Karpas-422 (cell line): ENCODE measurements around the gene PAXX. TPM values are rescaled to one million over a fixed set of nuclear protein-coding genes. Genes with fewer than 3 reads are reported as not detected.

ENCODE experiments used
- DNase-seq: peaks from one replicate; pipeline ENCODE4 v3.0.0-alpha.2; 2015
- H2AFZ ChIP-seq: fragments of 200-600 bp; sonication (generic); 2 replicates; pipeline ENCODE4 v1.6.1; 2014; ENCODE audit warnings: antibody characterized with exemption, low read length, mixed read lengths
- H3K27ac ChIP-seq: fragments of 200-600 bp; sonication (generic); 2 replicates; pipeline ENCODE4 v1.5.1; 2014; ENCODE audit warnings: mild to moderate bottlenecking, low read length, moderate library complexity
- H3K27me3 ChIP-seq: fragments of 200-600 bp; sonication (generic); 2 replicates; pipeline ENCODE4 v1.6.1; 2014; ENCODE audit warnings: low read length, mixed read lengths
- H3K36me3 ChIP-seq: fragments of 200-600 bp; sonication (generic); 2 replicates; pipeline ENCODE4 v1.6.1; 2014; ENCODE audit warnings: low read length, mixed read lengths; ENCODE audit not compliant: insufficient read depth
- H3K4me1 ChIP-seq: fragments of 200-600 bp; sonication (generic); 2 replicates; pipeline ENCODE4 v1.6.1; 2014; ENCODE audit warnings: mild to moderate bottlenecking, low read length, mixed read lengths
- H3K4me2 ChIP-seq: fragments of 200-600 bp; sonication (generic); 2 replicates; pipeline ENCODE4 v1.6.1; 2014; ENCODE audit warnings: low read length, low read depth, mild to moderate bottlenecking; ENCODE audit not compliant: poor library complexity, severe bottlenecking
- H3K4me3 ChIP-seq: fragments of 200-600 bp; sonication (generic); 2 replicates; pipeline ENCODE4 v1.5.1; 2014; ENCODE audit warnings: mild to moderate bottlenecking, antibody characterized with exemption, low read length, mixed read lengths
- H3K79me2 ChIP-seq: fragments of 200-600 bp; sonication (generic); 2 replicates; pipeline ENCODE4 v1.6.1; 2014; ENCODE audit warnings: mild to moderate bottlenecking, low read length, mixed read lengths
- H3K9ac ChIP-seq: fragments of 200-600 bp; sonication (generic); 2 replicates; pipeline ENCODE4 v1.6.0; 2014; ENCODE audit warnings: low read length
- H3K9me2 ChIP-seq: fragments of 200-600 bp; sonication (generic), shearing (Covaris generic); replicated peaks from 2 replicates; pipeline ENCODE4 v1.6.0; 2014; ENCODE audit warnings: mild to moderate bottlenecking, low read length, moderate library complexity; ENCODE audit not compliant: insufficient read depth
- H3K9me3 ChIP-seq: fragments of 300-700, 200-600 bp; sonication (generic); 2 replicates; pipeline ENCODE4 v1.6.1; 2014; ENCODE audit warnings: low read length, mixed read lengths
- H4K20me1 ChIP-seq: fragments of 200-600 bp; sonication (generic); 2 replicates; pipeline ENCODE4 v1.6.1; 2014; ENCODE audit warnings: mild to moderate bottlenecking, antibody characterized with exemption, low read length, low read depth; ENCODE audit not compliant: insufficient read depth
- total RNA-seq: library from RNA; depleted of rRNA; stranded (reverse); fragments of >200 nt; shearing (Covaris generic); gene quantifications from 2 replicates; pipeline ENCODE4 v1.2.3, GENCODE V29; 2014; ENCODE audit warnings: low replicate concordance

The PAXX gene
- total RNA-seq, 1 experiment from 2014 or later = 20.1 TPM

- Histone ChIP-seq H3K36me3 (no peaks in the 10 kb centered on the region), H3K4me3 (no peak overlapping the region), H3K9me3 (no peaks in the 10 kb centered on the region), H4K20me1 (0 out of 2 replicates have a peak, but pooled peaks cover 3% of the 10 kb centered on the region), H3K79me2 (no peaks in the 10 kb centered on the region), H3K27ac (no peak overlapping the region), H3K27me3 (no peaks in the 10 kb centered on the region), H3K4me1 (no peaks in the 10 kb centered on the region), H3K9me2 (no peaks in the 10 kb centered on the region), H3K4me2 (no peak overlapping the region), H3K9ac (no peak overlapping the region), H2AFZ (no peak overlapping the region)
- no peak for DNase-seq
Measured at GRCh38 chr9:136956604-136957003, 35.6 kb upstream of the PAXX start.

- Histone ChIP-seq H3K9me3 (no peaks in the 10 kb centered on the region), H3K9me2 (no peaks in the 10 kb centered on the region), H3K9ac (no peak overlapping the region), H3K4me1 (no peaks in the 10 kb centered on the region), H3K27ac (no peak overlapping the region), H3K27me3 (no peaks in the 10 kb centered on the region), H3K36me3 (no peaks in the 10 kb centered on the region), H4K20me1 (0 out of 2 replicates have a peak, but pooled peaks cover 3% of the 10 kb centered on the region), H3K4me2 (no peak overlapping the region), H2AFZ (no peak overlapping the region), H3K4me3 (no peak overlapping the region), H3K79me2 (no peaks in the 10 kb centered on the region)
- no peak for DNase-seq
Measured at GRCh38 chr9:136957461-136957860, 34.8 kb upstream of the PAXX start.

DNA sequence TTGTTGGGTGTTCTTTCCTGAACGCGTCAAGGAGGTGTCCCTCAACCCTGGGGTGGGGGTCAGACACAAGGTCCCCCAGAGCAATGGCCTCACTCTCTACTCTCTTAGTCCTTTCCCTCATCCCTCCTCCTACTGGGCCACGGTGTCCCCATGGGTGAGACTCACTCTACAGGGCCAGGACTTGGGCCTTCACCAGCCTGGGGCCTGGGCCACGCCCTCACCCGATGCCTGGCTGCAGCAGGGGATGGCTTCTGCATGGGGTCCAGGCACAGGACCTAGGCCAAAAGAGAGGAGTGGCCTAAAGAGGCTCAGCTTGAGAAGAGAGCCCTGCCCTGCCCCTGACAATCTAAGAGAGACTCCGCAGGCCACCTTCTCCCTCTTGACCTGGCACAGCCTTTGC lies 34.3 kb upstream of the PAXX start:
- Histone ChIP-seq H3K27me3 (no peaks in the 10 kb centered on the region), H3K4me2 (no peak overlapping the region), H3K9me2 (no peaks in the 10 kb centered on the region), H3K4me1 (no peaks in the 10 kb centered on the region), H3K9ac (no peak overlapping the region), H3K27ac (no peak overlapping the region), H3K36me3 (no peaks in the 10 kb centered on the region), H3K79me2 (no peaks in the 10 kb centered on the region), H4K20me1 (0 out of 2 replicates have a peak, but pooled peaks cover 3% of the 10 kb centered on the region), H2AFZ (no peak overlapping the region), H3K4me3 (no peak overlapping the region), H3K9me3 (no peaks in the 10 kb centered on the region)
- DNase-seq = no peak

GRCh38 chr9:136958473-136958872 lies 33.7 kb upstream of the PAXX start:
- Histone ChIP-seq H3K9me2 (no peaks in the 10 kb centered on the region), H2AFZ (no peak overlapping the region), H3K79me2 (no peaks in the 10 kb centered on the region), H4K20me1 (0 out of 2 replicates have a peak, but pooled peaks cover 3% of the 10 kb centered on the region), H3K4me1 (no peaks in the 10 kb centered on the region), H3K9me3 (no peaks in the 10 kb centered on the region), H3K4me2 (no peak overlapping the region), H3K9ac (no peak overlapping the region), H3K27me3 (no peaks in the 10 kb centered on the region), H3K36me3 (no peaks in the 10 kb centered on the region), H3K27ac (no peak overlapping the region), H3K4me3 (no peak overlapping the region)
- DNase-seq = no peak

GRCh38 chr9:136958898-136959850 lies 33.0 kb upstream of the PAXX start:
- Histone ChIP-seq H3K4me1 (no peaks in the 10 kb centered on the region), H3K27ac (no peak overlapping the region), H3K9me3 (no peaks in the 10 kb centered on the region), H3K9ac (no peak overlapping the region), H3K27me3 (no peaks in the 10 kb centered on the region), H3K79me2 (no peaks in the 10 kb centered on the region), H3K9me2 (no peaks in the 10 kb centered on the region), H2AFZ (no peak overlapping the region), H4K20me1 (0 out of 2 replicates have a peak, but pooled peaks cover 3% of the 10 kb centered on the region), H3K4me3 (no peak overlapping the region), H3K36me3 (no peaks in the 10 kb centered on the region), H3K4me2 (no peak overlapping the region)
- DNase-seq = no peak

GRCh38 chr9:136960212-136960937 lies 31.8 kb upstream of the PAXX start:
- Histone ChIP-seq H2AFZ (no peak overlapping the region), H3K4me3 (no peak overlapping the region), H3K27me3 (no peaks in the 10 kb centered on the region), H3K9me2 (no peaks in the 10 kb centered on the region), H4K20me1 (0 out of 2 replicates have a peak, but pooled peaks cover 3% of the 10 kb centered on the region), H3K4me1 (no peaks in the 10 kb centered on the region), H3K27ac (no peak overlapping the region), H3K9ac (no peak overlapping the region), H3K9me3 (no peaks in the 10 kb centered on the region), H3K4me2 (no peak overlapping the region), H3K36me3 (no peaks in the 10 kb centered on the region), H3K79me2 (no peaks in the 10 kb centered on the region)
- DNase-seq = no peak

DNA sequence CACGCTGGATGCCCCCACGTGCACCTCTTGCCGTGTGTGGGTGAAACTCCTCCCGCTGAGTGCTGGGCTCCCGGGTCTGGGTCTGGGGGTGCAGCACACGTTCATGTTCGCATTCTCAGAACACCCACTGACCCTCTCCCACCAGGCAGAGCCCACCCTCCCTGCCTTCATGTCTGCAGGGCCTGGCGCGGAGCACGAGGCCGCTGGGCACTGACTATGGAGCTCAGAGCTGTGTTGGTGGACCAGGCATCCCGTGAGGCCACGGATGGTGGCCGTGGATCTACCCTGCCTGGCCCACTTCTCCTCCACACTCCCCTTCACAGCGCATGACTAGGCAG lies 31.3 kb upstream of the PAXX start:
- Histone ChIP-seq H3K9me3 (no peaks in the 10 kb centered on the region), H3K9ac (no peak overlapping the region), H3K79me2 (no peaks in the 10 kb centered on the region), H3K9me2 (no peaks in the 10 kb centered on the region), H2AFZ (no peak overlapping the region), H3K4me3 (no peak overlapping the region), H3K27ac (no peak overlapping the region), H3K4me1 (no peaks in the 10 kb centered on the region), H4K20me1 (0 out of 2 replicates have a peak, but pooled peaks cover 3% of the 10 kb centered on the region), H3K27me3 (no peaks in the 10 kb centered on the region), H3K4me2 (no peak overlapping the region), H3K36me3 (no peaks in the 10 kb centered on the region)
- no peak for DNase-seq
